IPS-18c (cell line): ENCODE results near the gene PPIF.

ENCODE experiments used
- H3K4me3 ChIP-seq: 2 replicates; pipeline ENCODE4 v1.7.0; 2013; ENCODE audit warnings: low read depth, mild to moderate bottlenecking, low read length, moderate library complexity; ENCODE audit not compliant: insufficient read depth
- H3K9me3 ChIP-seq: one replicate; pipeline ENCODE4 v1.6.1; 2013; ENCODE audit warnings: mild to moderate bottlenecking, low read length, moderate library complexity; ENCODE audit not compliant: control insufficient read depth, insufficient read depth

Gene PPIF

DNA sequence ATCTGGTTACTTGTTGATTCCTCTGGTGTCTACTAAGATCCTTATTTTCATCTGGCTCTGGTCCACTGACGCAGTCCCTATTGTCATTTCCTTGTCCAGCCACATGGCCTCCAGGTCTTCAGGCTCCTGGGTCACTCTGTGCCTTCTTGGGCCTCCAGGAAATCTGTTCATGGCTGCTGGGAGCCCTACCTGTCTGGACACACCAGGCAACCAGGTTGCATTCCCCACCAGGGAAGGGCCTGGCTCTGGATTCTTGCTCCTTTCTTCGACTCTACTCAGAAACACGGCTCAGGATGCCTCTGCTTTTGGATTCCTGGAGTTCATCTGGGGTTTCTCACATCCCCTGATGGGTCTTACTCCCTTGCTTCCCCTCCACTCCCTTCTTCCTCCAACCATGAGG is 8.0 kb upstream of the PPIF start:
- Histone ChIP-seq H3K9me3 (no peaks in the 10 kb centered on the region), H3K4me3 (no peak overlapping the region)

- H3K9me3 ChIP-seq = no peaks in the 10 kb centered on the region
- no peak overlapping the region for H3K4me3 ChIP-seq
Observed at GRCh38 chr10:79340646-79341244, 6.5 kb upstream of the PPIF start.

- Histone ChIP-seq H3K9me3 (no peaks in the 10 kb centered on the region), H3K4me3 (no peak overlapping the region)
Observed at GRCh38 chr10:79342295-79342761, 4.9 kb upstream of the PPIF start.

- H3K4me3 ChIP-seq = no peak overlapping the region
- H3K9me3 ChIP-seq = no peaks in the 10 kb centered on the region
Observed at GRCh38 chr10:79342811-79343561, 4.3 kb upstream of the PPIF start.

- Histone ChIP-seq H3K9me3 (no peaks in the 10 kb centered on the region), H3K4me3 (no peak overlapping the region)
Observed at GRCh38 chr10:79344502-79345195, 2.6 kb upstream of the PPIF start.

DNA sequence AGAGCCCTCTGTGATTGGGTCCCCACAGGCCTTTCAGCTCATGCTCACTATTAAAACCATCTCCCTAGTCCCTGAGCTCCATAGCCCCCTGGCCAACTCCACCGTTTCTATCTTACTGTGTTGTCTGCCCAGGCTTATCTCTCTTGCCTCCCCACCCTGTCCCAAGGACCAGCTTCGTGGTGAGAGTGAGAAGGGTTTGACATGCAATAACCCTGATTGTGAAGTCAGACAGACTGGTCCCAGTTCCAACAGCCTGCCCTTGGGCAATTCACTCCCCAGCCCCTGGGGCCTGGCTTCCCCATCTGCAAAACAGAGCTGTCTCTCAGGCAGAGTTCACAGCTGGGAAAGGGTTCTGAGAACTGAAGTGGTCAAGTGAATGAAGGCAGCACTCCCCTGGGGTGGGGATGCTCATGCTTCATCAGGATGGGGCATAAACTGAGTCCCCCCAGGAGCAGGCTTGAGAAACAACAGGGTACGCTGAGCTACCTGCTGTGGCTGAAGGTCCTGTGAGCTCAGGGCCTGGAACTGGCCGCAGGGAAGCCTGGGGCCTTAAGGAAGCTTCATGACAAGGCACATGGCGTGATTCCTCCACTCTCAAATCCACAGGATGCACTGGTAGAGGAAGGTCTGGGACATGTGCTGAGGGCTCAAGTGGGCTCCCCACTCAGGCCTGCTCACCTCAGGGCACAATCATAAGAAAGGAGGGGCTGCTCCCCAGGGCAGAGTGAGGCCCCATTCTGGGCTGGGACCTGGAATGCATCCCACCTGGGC is 1.8 kb upstream of the PPIF start:
- Histone ChIP-seq H3K4me3 (no peak overlapping the region), H3K9me3 (no peaks in the 10 kb centered on the region)

GRCh38 chr10:79346012-79346340 is 1.3 kb upstream of the PPIF start:
- H3K4me3 ChIP-seq = no peak overlapping the region
- H3K9me3 ChIP-seq = no peaks in the 10 kb centered on the region

- Histone ChIP-seq H3K4me3 (peak overlapping the region; percentile 84; the same call in 1 of the 2 replicates), H3K9me3 (no peaks in the 10 kb centered on the region)
Observed at GRCh38 chr10:79346388-79347225, 662 bp upstream of the PPIF start.

GRCh38 chr10:79347894-79348639 is 798 bp downstream of the PPIF start:
- no peaks in the 10 kb centered on the region for H3K9me3 ChIP-seq
- H3K4me3 ChIP-seq = peak overlapping the region; percentile 84

- H3K9me3 ChIP-seq = no peaks in the 10 kb centered on the region
- H3K4me3 ChIP-seq = peak overlapping the region; percentile 84; the same call in 1 of the 2 replicates
Observed at GRCh38 chr10:79348640-79348988, 1.3 kb downstream of the PPIF start.

- H3K9me3 ChIP-seq = no peaks in the 10 kb centered on the region
Observed at GRCh38 chr10:79349072-79349491, 1.8 kb downstream of the PPIF start.

DNA sequence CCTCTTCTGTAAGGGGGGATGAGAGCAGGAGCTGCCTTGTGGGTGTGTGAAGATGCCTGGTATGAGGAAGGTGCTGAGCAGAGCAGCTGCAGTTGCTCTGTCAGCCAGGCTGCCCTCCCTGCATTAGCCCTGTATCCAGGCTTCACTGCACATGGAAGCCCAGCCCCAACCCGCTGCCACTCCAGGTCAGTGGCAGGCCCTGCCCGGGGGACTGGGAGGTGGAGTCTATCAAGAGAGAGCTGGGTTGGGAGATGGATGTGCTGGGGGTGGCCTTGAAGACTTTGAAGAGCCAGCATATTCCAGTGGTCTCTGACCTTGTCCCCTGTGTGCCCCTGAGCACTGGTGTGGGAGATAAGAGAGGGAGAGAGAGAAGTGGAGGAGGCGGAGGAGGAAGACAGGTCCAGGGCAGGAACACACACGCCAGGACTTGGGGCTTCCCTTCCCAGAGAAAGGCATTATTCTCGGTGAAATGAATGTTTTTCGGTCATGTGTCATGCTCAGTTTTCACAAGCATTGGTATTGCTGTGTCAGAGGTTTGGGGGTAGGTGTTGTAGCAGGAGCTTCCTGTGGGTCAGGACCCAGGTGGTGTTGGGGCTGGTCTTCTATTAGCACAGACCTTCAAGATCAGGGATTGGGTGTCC is 2.6 kb downstream of the PPIF start:
- no peaks in the 10 kb centered on the region for H3K9me3 ChIP-seq
- H3K4me3 ChIP-seq = no peak overlapping the region

More at GRCh38 chr10:79349072-79349491, 1.8 kb downstream of the PPIF start:
- no peak overlapping the region; the same call in 1 of the 2 replicates for H3K4me3 ChIP-seq

DNA sequence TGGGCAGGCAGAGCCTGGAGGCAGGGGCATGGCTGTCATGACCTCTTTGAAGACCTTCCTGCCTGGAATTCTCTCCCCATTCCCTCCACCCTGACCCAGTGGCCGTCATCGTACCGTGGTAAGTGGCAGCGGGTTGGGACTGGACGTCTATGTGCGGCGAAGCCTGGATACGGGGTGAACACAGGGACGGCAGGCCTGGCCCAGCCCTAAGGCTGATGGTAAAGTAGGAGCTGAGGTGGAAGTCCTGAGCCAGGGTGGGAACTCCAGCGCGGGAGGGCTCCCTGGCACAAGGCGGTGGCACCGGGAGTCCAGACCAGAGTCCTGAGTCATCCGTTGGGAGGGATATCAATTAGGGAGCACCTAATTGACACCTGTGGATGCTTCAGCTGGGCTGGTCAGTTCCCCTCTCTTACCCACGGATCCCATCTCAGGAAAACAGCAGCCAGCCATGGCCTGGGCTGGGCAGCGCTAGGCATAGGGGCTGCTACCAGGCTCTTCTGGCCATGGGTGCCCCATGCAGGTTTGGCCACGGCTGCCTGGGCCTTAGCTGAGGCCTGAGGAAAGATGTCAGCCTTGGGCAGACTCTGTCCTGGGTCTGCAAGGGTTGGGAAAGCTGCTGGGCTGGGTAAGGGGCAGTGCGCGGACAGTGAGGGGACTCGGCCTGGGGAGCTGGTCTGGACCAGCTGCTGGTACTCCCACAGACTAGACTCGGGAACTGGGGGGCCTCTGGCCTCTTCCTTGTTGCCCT is 3.3 kb downstream of the PPIF start:
- Histone ChIP-seq H3K9me3 (no peaks in the 10 kb centered on the region), H3K4me3 (no peak overlapping the region)

DNA sequence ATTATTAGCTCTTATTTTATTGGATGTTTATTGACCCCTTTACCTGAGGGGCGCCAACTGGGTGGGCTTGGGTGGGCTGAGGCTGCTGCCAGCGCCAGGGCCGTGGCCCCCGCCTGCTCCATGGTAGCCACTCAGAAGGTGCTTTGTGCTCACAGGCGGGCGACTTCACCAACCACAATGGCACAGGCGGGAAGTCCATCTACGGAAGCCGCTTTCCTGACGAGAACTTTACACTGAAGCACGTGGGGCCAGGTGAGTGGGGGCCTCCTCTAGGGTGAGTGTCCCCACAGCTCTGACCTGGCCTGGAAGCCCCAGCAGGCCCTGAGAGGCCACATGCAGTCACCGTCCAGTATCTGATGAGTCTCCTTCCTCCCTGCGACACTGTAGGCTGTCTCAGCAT is 4.1 kb downstream of the PPIF start:
- no peak overlapping the region for H3K4me3 ChIP-seq

More for the DNA sequence above, 4.1 kb downstream of the PPIF start:
- H3K9me3 ChIP-seq = no peaks in the 10 kb centered on the region
